ENCODE measurements around the gene RNF152.
"Not testable (repeated sequence)": the region's sequence is repeated elsewhere in the genome, so short reads cannot be mapped to it uniquely, and the experiment has no call there.

The RNF152 gene

GRCh38 chr18:61808286-61808685, 84.5 kb downstream of the RNF152 start:
- no peaks in the 10 kb centered on the region for H3K27me3 ChIP-seq (ENCODE audit: insufficient read depth, poor library complexity, severe bottlenecking)
- no peak overlapping the region for H3K27ac ChIP-seq (ENCODE audit: poor library complexity, severe bottlenecking)
- H3K4me1 ChIP-seq (ENCODE audit: insufficient read depth, poor library complexity, severe bottlenecking), result no peaks in the 10 kb centered on the region
- H3K9me3 ChIP-seq (ENCODE audit: severe bottlenecking), result no peaks in the 10 kb centered on the region
- no peak for TF ChIP-seq CTCF (IDR thresholded peaks at IDR 0.05; ENCODE audit: poor library complexity, severe bottlenecking)
- ATAC-seq (ENCODE audit: low read depth) (no peak), DNase-seq (ENCODE audit: low spot score) (no peak)
- H3K4me3 ChIP-seq (ENCODE audit: severe bottlenecking), result no peak overlapping the region
- no peaks in the 10 kb centered on the region for H3K36me3 ChIP-seq (ENCODE audit: low read depth)

- no peaks in the 10 kb centered on the region for H3K36me3 ChIP-seq (ENCODE audit: low read depth)
- ATAC-seq (ENCODE audit: low read depth), result no peak
- TF ChIP-seq CTCF (IDR thresholded peaks at IDR 0.05; ENCODE audit: poor library complexity, severe bottlenecking), result no peak
- DNase-seq (ENCODE audit: low spot score), result no peak
- no peaks in the 10 kb centered on the region for H3K27me3 ChIP-seq (ENCODE audit: insufficient read depth, poor library complexity, severe bottlenecking)
- H3K27ac ChIP-seq (ENCODE audit: poor library complexity, severe bottlenecking), result no peak overlapping the region
- H3K4me1 ChIP-seq (ENCODE audit: insufficient read depth, poor library complexity, severe bottlenecking), result no peaks in the 10 kb centered on the region
- H3K9me3 ChIP-seq (ENCODE audit: severe bottlenecking), result no peaks in the 10 kb centered on the region
- no peak overlapping the region for H3K4me3 ChIP-seq (ENCODE audit: severe bottlenecking)
Measured at GRCh38 chr18:61803393-61803792, 89.4 kb downstream of the RNF152 start.

GRCh38 chr18:61797696-61798590, 94.9 kb downstream of the RNF152 start:
- no peaks in the 10 kb centered on the region for H3K9me3 ChIP-seq (ENCODE audit: severe bottlenecking)
- ATAC-seq (ENCODE audit: low read depth) (no peak), DNase-seq (ENCODE audit: low spot score) (no peak)
- H3K36me3 ChIP-seq (ENCODE audit: low read depth), result no peaks in the 10 kb centered on the region
- H3K4me1 ChIP-seq (ENCODE audit: insufficient read depth, poor library complexity, severe bottlenecking), result no peaks in the 10 kb centered on the region
- no peaks in the 10 kb centered on the region for H3K27me3 ChIP-seq (ENCODE audit: insufficient read depth, poor library complexity, severe bottlenecking)
- no peak overlapping the region for H3K27ac ChIP-seq (ENCODE audit: poor library complexity, severe bottlenecking)
- no peak for TF ChIP-seq CTCF (IDR thresholded peaks at IDR 0.05; ENCODE audit: poor library complexity, severe bottlenecking)
- H3K4me3 ChIP-seq (ENCODE audit: severe bottlenecking), result no peak overlapping the region

- DNase-seq (ENCODE audit: low spot score) (no peak), ATAC-seq (ENCODE audit: low read depth) (no peak)
- H3K36me3 ChIP-seq (ENCODE audit: low read depth), result no peaks in the 10 kb centered on the region
- H3K4me1 ChIP-seq (ENCODE audit: insufficient read depth, poor library complexity, severe bottlenecking), result no peaks in the 10 kb centered on the region
- TF ChIP-seq CTCF (IDR thresholded peaks at IDR 0.05; ENCODE audit: poor library complexity, severe bottlenecking), result no peak
- no peaks in the 10 kb centered on the region for H3K27me3 ChIP-seq (ENCODE audit: insufficient read depth, poor library complexity, severe bottlenecking)
- H3K27ac ChIP-seq (ENCODE audit: poor library complexity, severe bottlenecking), result no peak overlapping the region
- H3K9me3 ChIP-seq (ENCODE audit: severe bottlenecking), result no peaks in the 10 kb centered on the region
- H3K4me3 ChIP-seq (ENCODE audit: severe bottlenecking), result no peak overlapping the region
Measured at GRCh38 chr18:61791031-61791430, 101.8 kb downstream of the RNF152 start.

GRCh38 chr18:61787011-61787670, 105.7 kb downstream of the RNF152 start:
- H3K4me1 ChIP-seq (ENCODE audit: insufficient read depth, poor library complexity, severe bottlenecking); H3K9me3 ChIP-seq (ENCODE audit: severe bottlenecking); H3K36me3 ChIP-seq (ENCODE audit: low read depth); H3K27ac ChIP-seq (ENCODE audit: poor library complexity, severe bottlenecking); H3K4me3 ChIP-seq (ENCODE audit: severe bottlenecking); DNase-seq (ENCODE audit: low spot score); H3K27me3 ChIP-seq (ENCODE audit: insufficient read depth, poor library complexity, severe bottlenecking); ATAC-seq (ENCODE audit: low read depth): not testable (repeated sequence)

Data from RWPE2 (cell line).